ENCODE data around the gene IGFBP5. TPM values are rescaled to one million over a fixed set of nuclear protein-coding genes. Genes with fewer than 3 reads are reported as not detected.

IGFBP5 gene
- total and polyA plus RNA-seq, 7 donors: 13.6 to 773 (median 254) TPM

DNA sequence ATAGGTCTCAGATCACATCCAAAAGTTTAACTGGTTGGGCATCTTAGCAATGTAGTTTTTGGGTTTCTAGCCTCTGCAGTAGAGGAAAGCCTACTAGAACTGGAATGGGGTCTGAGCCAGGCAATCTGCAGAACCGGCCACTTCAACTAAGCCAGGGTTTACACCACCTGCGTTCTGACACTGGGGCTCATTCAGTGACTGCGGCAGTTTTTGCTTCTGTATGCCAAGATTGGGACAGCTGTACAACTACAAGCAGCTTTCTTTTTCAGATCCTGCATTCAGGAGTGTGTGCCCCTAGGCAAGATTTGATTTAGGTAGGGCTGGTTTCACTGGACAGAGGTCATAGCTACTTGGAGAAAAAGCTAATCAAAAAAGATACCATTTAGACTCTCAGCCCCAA is 43.7 kb upstream of the IGFBP5 start:
- TF ChIP-seq POLR2A (IDR thresholded peaks at IDR 0.05) (no peak), POLR2AphosphoS5 (IDR thresholded peaks at IDR 0.05) (no peak), EP300 (IDR thresholded peaks at IDR 0.05) (no peak)
- TF ChIP-seq, protein P1, sequence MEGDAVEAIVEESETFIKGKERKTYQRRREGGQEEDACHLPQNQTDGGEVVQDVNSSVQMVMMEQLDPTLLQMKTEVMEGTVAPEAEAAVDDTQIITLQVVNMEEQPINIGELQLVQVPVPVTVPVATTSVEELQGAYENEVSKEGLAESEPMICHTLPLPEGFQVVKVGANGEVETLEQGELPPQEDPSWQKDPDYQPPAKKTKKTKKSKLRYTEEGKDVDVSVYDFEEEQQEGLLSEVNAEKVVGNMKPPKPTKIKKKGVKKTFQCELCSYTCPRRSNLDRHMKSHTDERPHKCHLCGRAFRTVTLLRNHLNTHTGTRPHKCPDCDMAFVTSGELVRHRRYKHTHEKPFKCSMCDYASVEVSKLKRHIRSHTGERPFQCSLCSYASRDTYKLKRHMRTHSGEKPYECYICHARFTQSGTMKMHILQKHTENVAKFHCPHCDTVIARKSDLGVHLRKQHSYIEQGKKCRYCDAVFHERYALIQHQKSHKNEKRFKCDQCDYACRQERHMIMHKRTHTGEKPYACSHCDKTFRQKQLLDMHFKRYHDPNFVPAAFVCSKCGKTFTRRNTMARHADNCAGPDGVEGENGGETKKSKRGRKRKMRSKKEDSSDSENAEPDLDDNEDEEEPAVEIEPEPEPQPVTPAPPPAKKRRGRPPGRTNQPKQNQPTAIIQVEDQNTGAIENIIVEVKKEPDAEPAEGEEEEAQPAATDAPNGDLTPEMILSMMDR (IDR thresholded peaks at IDR 0.05): no peak
- 77 to 79% methylated on average over 3 of the region's 3 CpGs for WGBS, 2 donors
- H3K36me3 ChIP-seq: no peaks in the 10 kb centered on the region
- intact Hi-C loops (cut with DNase I): loop anchor here (2.0 to 5.0 kb wide), 2 partner anchors 28 to 37 kb away; no protein-coding TSS in a partner anchor
- peak overlapping the region in 3 of 4 donors; percentile 81 to 87 (median 85) for H3K27ac ChIP-seq
- no peak for DNase-seq
- no peak overlapping the region for H3K4me3 ChIP-seq
- H3K27me3 ChIP-seq: no peaks in the 10 kb centered on the region
- H3K9me3 ChIP-seq: no peaks in the 10 kb centered on the region
- H3K4me1 ChIP-seq: peaks cover 0 to 95% (median 82%) of the 10 kb centered on the region in 4 donors

DNA sequence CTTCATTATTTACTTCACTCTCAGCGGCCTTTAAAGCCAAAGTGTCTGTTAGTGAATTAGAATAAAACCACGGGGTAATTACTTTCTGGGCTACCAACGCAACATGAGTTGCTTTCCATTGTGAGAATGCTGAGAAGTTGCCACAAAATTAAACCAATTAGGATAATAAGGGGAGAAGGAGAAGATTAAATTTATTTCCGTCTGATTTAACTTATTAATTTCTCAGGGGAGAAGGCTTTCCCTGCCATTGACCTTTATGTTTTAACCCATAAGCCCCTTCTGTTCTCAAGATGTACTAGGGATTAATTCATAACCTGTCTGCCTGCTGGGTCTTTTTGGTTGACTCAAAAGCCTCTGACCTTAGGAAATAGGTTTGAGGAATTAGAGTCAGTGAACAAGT is 42.3 kb upstream of the IGFBP5 start:
- Histone ChIP-seq H3K9me3 (no peaks in the 10 kb centered on the region), H3K36me3 (no peaks in the 10 kb centered on the region), H3K27ac (peak overlapping the region in 2 of 4 donors; percentile 81 to 87), H3K4me3 (no peak overlapping the region), H3K4me1 (peaks cover 0 to 99% (median 83%) of the 10 kb centered on the region in 4 donors), H3K27me3 (no peaks in the 10 kb centered on the region)
- TF ChIP-seq POLR2A (IDR thresholded peaks at IDR 0.05) (no peak), EP300 (IDR thresholded peaks at IDR 0.05) (no peak), POLR2AphosphoS5 (IDR thresholded peaks at IDR 0.05) (no peak)
- TF ChIP-seq, protein P1 (IDR thresholded peaks at IDR 0.05): no peak
- WGBS, 2 donors: 79 to 92% methylated on average over 4 of the region's 4 CpGs
- intact Hi-C loops (cut with DNase I): loop anchor here (2.0 to 5.0 kb wide), 2 partner anchors 27 to 35 kb away; no protein-coding TSS in a partner anchor
- DNase-seq: no peak

DNA sequence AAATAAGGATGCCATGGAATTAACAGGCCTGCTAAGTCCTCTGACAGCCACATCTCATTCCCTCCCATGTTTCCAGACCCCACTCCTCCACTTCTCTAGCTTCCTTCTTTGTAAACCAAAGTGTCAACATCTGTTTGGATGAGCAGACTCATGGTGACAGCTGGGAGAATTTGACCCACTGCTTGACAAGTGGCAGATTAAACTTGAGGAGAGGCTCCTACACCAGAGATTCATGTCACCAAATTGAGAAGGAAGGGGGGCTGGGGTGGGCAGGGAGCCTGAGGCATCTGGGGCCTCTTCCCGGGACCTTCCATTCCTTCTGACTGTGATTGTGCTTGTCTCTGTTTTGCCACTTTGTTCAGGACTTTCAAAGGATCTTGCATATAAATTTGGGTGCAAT is 41.0 kb upstream of the IGFBP5 start:
- Histone ChIP-seq H3K36me3 (no peaks in the 10 kb centered on the region), H3K27ac (peak overlapping the region in 3 of 4 donors; percentile 82 to 87 (median 87)), H3K4me3 (no peak overlapping the region), H3K9me3 (no peaks in the 10 kb centered on the region), H3K4me1 (peaks cover 0 to 100% (median 75%) of the 10 kb centered on the region in 4 donors), H3K27me3 (no peaks in the 10 kb centered on the region)
- no peak for DNase-seq
- intact Hi-C loops (cut with DNase I): loop anchor here (5.0 kb wide), 1 partner anchor 34 kb away; no protein-coding TSS in a partner anchor
- TF ChIP-seq POLR2A (IDR thresholded peaks at IDR 0.05) (no peak), POLR2AphosphoS5 (IDR thresholded peaks at IDR 0.05) (no peak), EP300 (IDR thresholded peaks at IDR 0.05) (no peak)
- TF ChIP-seq, protein P1 (IDR thresholded peaks at IDR 0.05): no peak
- WGBS, 2 donors: 2 to 94% methylated on average over 1 of the region's 1 CpG

DNA sequence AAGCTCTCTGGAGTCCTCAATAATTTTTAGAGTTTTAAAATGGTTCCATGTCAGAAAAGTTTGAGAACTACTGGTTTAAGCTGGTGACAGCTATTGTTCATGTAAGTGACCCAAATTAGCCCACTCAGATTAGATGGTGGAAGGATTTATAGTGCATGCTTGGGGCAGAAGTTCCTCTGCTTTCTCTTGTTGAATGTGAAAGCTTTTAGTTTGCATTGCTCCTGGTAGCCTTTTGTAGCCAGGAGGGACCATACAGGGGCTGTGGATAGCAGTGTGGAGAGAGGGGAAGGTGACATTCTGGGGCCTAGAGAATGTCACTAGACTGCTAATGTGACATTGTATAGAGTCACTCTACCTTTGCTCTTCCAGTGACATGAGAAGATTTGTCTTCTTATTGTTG is 40.3 kb upstream of the IGFBP5 start:
- peaks cover 0 to 94% (median 69%) of the 10 kb centered on the region in 4 donors for H3K4me1 ChIP-seq
- H3K27me3 ChIP-seq: no peaks in the 10 kb centered on the region
- H3K27ac ChIP-seq: peak overlapping the region in 3 of 4 donors; percentile 82 to 87 (median 87)

More for the DNA sequence above, 40.3 kb upstream of the IGFBP5 start:
- TF ChIP-seq EP300 (IDR thresholded peaks at IDR 0.05): no peak
- TF ChIP-seq, protein P1 (IDR thresholded peaks at IDR 0.05): no peak
- DNase-seq: no peak
- Histone ChIP-seq H3K36me3 (no peaks in the 10 kb centered on the region), H3K4me3 (no peak overlapping the region), H3K9me3 (no peaks in the 10 kb centered on the region)
- intact Hi-C loops (cut with DNase I): loop anchor here (5.0 kb wide), 1 partner anchor 33 kb away; no protein-coding TSS in a partner anchor

All from sigmoid colon (tissue), 7 donors.